HT1080 (cell line): ENCODE data around the gene PTPRK. TPM values are rescaled to one million over a fixed set of nuclear protein-coding genes. Genes with fewer than 3 reads are reported as not detected.

ENCODE experiments used
- DNase-seq: peaks from one replicate; pipeline ENCODE4 v3.0.0-alpha.2; 2015; ENCODE audit warnings: low read depth
- total RNA-seq: library from RNA; depleted of rRNA; stranded (reverse); fragments of >200 nt; shearing (Covaris generic); gene quantifications from 2 replicates; pipeline ENCODE4 v1.2.3, GENCODE V29; 2014

Gene PTPRK
- total RNA-seq, 1 experiment from 2014 or later, result 102 TPM

DNA sequence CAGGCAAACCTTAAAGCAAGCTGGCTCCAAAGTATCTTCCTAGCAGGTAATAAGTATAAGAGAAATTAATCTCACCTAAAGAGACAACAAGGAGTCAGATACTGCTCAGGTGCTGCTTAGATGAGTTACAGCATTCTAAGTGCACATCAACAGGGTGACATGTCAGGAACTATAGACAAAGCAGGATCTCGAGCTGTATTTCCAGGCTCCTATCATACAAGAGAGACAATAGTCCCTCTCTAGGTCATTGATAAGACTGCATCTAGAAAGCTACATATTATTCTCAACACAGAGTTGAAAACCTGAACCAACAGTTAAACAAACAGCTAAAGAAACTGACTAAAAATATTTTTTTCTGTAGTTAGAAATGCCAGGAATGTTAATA, 3.9 kb downstream of the PTPRK start:
- DNase-seq, result peak; percentile 37

DNA sequence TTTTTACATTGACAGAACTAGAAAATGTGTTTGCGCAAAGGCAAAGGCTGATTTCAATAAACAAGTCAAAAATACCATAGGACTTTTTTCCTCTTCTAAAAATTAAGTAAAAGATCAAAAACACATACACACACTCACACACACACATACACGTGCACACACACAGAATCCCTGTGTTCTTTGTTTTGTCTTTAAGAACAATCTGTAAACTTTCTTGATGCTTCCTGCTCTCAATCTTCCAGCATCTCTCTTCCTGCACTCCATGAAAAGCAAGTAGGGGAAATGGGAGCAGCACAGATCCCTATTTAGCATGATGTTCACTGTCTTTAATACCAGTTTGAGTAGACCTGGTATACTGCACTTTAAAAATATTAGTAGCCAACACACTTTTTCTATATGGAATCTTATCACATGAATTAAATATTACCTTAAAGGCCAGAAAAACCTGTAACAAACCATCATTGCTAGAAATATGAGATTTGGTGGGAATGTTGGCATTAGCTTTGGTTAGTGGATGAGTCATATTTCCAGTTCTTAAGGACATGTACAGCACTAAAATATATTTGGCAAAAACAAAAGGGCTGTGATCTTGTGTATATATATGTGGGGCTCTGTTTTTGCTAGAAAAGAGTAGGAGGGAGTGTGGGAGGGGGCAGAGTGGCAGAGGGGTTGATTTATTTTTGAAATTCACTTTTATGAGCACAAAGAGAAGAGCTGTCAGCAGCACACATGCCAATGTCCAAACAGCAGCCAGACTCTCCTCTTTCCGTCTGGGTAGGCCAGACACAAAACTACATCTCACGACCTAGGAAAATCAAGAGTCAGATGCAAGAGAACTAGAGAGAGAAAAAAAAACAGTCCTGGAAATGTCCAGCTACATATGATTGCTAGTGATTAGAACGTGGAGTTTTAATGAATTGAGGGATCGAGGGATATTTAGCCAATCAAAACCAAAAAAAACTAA, 4.6 kb downstream of the PTPRK start:
- peak; percentile 59 for DNase-seq

DNA sequence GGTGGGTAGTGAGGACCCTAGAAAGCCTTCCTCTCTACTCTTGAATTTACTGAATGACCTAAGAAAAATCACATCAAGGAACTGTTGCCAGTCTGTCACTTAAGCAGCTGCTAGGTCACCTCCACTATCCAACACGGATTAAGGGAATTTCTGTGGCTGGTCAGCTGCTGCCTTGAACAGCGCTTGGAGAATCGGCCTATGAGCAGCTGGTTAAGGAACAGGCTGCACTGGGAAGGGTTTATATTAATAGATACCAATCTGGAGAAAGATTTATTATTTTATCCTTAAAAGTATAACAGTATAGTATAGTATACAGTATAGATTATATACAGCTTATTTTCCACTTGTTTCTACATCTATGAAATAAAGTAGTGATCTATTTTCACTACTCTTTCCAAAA, 6.5 kb downstream of the PTPRK start:
- DNase-seq, result no peak

DNA sequence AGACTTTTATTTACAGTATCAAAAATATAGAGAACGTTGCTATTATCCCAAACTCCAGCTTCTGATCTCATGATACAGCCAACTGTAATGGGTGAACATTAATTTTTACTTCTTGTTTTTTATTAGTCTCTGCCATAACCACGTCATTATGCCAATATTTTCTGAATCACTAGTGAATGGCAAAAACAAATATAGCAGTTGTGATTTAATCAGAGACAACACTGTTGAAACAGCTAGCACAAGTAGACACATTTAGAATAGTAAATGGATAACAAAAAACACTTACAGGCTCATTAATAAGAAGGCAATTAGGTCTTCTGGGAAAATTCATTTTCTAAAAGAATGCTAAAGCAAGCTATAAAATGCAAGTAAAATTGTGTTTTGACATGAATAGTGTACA, 8.1 kb downstream of the PTPRK start:
- no peak for DNase-seq

DNA sequence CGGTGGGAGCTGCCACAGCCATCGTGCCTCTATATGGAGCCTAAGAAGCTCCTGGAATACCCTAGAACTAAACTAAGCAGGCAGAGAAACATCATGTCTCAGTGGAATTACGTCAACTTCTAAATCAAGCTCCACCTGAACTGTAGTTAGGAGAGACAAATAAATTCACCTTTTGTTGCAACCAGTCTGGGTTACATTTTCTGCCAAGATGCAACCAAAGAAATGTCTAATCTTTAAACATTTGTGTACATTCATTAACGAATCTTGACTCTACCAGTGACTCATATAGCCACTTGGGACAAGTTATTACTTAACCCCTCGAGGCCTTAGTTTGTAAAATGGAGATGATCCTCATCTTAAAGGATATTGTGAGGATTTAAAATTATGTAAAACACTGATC, 8.9 kb downstream of the PTPRK start:
- DNase-seq, result peak; percentile 13

DNA sequence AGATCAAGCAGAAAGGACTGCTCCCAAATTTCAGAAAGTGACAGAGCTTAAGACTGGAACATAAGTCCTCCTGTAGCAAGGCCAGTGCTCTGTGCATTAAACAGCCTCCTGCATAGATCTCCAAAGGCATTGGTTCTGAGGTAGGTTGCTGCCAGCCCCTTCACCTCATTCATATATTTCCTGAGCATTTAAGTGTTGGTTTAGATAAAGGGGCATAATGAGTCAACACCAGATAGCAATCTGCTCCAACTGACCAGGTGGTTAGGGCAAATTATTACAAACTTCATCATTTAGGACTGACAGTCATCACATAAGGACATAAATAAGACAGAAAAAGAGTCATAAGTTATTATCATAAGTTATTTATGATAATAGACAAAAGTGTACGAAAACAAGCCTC, 10.7 kb downstream of the PTPRK start:
- peak; percentile 48 for DNase-seq

DNA sequence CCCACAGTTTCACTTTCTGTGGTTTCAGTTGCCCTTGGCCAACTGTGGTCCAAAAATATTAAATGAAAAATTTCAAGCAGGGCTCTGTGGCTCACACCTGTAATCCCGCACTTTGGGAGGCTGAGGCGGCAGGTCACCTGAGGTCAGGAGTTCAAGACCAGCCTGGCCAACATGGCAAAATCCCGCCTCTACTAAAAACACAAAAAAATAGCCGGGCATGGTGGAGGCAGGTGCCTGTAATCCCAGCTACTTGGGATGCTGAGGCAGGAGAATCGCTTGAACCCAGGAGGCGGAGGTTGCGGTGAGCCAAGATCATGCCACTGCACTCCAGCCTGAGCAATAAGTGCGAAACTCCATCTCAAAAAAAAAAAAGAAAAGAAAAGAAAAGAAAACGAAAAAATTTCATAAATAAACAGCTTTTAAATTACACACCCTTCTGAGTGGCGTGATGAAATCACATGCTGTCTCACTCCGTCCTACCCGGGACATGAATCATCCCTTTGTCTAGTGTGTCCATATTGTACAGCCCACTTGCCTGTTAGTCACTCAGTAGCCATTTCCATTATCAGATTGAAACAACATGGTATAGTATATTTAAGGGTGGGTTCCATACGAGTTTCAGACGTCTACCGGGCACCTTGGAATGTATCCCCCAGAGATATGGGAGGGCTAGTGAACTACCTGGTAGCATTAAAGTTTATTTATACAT, 11.7 kb downstream of the PTPRK start:
- DNase-seq, result peak; percentile 91

DNA sequence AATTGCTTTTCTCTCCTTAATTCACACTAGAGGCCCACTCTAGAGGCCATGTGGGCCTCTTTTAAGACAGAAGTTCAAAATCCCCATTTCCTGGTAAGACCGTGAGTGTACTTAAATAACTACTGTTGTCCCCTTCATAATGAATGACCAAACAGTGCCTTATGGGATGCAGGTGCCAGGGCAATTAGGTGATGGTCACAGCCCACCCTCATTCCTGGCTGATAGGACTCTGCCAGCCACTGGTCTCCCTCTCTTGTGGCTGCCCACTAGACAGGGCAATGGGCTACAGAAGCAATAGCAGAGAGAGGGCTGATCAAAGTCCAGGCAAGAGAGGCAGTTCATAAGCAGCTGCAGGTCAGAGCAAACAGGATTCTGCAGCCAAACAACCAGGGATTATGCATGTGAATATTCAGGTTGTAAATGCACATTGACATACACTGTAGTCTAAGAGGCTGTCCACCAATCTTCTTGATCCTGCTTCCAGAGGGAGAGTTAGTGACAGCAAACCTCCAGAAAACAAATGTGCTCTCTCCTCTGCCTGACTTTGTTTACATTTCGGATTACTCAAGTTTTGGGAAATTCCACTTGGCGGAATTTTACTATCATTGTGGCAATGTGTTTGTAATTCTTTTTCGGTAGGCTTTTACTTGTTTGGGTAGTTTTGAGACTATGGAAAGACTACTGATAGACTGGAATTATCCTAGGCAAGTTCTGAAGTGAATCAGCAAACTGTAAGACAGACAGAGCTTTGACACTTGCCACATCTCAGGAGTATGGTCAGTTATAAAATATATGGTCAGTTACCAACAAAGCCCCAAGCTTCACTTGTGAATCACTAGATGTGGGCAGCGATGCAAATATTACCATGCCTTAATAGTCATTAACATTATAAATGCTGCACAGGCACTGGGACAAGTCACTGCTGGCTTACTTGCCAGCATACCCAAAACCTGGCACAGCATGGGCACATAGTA, 12.8 kb downstream of the PTPRK start:
- peak; percentile 32 for DNase-seq

DNA sequence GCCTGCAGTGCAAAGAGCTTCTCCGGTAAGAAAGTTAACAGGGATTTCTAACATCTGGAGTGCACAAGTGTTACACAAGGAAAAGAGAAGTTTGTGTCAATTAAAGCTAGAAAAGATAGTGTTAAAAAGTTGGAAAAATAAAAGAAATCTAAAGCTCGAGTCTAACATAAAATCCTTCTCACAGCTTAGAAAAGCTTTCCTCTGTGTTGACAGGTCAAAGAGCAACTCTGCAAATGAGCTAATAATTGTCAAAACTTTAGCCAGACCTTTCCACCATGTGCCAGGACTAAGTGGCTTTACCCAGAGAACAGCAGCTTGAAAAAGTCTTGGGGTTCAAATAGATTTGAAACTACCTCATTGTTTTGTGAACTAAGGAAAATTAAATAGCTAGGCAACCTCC, 14.8 kb downstream of the PTPRK start:
- DNase-seq, result no peak

DNA sequence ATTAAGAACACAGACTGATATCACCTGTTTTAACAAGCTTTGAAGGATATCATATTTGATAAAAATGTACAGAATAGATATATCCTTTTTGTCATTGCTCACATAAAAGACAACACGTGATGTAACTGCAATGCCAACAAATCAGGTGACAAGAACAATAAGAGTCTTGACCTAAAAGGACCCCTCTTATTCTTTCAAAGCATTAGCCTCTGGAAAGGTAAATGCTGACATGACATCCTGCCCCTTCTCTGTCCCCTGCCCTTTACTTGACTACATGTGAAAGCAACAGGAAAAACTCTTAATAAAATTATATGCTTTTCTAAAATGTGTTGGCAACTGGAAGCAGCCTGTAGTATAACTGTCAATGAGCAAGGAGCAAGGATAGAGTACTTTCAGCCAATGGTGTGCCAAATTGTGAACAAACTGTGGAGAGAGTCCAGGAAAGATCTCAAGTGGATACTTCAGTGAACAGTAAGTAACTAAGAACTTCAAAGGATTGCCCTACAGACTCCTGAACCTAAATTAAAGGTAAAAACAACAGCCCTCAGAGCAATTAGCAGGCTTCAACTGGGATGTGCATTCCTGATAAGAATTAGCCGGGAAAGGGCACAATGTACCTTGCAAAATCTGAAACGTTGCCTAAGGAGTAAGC, 16.3 kb downstream of the PTPRK start:
- no peak for DNase-seq

DNA sequence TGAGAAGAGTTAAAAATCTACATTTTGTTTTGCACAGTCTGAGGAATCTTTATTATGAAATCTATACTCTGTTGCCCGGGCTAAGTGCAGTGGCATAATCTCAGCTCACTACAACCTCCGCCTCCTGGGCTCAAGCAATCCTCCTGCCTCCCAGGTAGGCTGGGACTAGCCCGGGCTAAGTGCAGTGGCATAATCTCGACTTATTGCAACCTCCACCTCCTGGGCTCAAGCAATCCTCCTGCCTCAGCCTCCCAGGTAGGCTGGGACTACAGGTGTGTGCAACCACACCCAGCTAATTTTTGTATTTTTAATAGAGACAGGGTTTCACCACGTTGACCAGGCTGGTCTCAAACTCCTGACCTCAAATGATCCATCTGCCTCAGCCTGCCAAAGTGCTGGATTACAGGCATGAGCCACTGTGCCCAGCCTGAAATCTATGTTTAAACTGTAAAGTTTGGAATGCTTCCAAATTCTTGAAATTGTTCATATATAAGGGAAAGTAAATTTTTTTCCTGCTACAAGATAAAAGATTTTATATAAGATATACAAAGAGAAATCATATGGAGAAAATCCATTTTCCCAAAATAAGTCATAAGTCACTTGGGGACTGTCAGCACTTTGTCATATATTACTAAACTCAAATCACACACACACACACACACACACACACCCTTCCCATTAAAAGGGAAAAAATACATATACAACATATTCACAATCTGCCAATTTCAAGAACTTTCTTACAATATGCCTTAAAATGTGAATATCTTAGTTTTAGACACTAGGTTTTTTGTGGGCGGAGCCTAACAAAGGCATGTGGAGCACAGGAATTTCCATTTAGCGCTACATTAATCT, 19.4 kb downstream of the PTPRK start:
- no peak for DNase-seq

DNA sequence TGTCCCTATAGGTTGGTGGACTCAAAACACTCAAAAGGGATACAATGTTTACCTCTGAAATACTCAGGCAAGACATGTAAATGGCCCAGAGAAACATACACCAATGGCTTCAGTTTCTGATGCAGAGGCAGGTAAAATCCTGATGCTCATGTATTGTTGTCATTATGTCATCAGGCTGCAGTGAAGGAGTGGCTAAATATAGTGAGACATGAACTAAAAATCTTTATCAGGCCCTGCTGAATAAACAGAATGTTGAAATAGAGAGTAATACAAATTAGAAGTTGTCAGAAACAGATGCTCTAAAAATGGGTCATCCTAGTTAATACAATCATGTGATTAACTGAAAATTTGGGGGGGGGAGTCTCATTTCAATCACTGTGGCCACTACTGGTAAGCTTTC, 20.4 kb downstream of the PTPRK start:
- DNase-seq, result no peak

DNA sequence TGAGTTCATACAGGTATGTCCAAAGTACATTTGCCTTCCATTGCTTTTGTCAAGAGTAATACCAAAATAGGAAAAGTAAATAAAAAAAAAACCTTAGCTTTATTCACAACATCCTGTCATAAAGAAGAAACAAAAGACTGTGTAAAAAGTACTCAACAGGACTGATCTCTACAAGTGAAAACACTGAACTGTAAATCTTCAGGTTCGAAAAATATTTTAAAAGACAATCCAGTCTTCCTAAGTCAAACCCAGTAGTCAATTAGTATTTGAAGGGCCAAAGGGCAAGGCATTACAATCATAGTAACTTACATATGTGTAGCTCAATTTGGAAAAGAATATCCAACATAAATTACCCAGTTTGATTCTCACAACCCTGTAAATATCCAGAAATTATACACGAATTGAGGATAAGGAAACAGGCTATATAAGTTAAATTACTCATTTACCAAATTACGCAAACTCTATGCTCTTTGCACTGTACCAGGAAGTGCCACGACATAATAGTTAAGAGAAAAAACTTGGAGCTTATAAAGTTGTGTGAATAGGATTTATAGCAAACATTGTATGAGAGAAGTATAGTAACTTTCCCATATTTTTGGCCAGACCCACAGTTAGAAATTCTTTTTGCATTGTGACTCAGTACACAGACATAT, 21.2 kb downstream of the PTPRK start:
- DNase-seq, result no peak

DNA sequence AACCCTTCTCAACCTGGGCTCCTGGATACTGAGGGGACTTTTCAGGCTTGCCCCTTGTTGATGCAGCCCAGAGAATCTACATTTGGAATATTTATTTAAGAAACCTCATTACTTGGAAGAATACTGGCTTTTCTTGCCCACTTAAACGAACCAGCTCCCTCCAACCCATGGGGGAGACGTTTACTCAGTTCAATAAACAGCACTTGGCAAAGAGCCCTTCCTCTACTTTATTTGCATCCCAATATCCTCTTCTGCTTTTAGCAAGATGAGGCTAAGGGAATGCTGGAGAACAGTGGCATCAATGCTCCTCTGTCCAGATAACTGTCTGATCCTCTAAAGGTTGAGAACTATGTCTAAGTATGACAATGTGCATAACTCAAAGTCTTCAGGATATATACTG, 22.2 kb downstream of the PTPRK start:
- DNase-seq, result no peak

DNA sequence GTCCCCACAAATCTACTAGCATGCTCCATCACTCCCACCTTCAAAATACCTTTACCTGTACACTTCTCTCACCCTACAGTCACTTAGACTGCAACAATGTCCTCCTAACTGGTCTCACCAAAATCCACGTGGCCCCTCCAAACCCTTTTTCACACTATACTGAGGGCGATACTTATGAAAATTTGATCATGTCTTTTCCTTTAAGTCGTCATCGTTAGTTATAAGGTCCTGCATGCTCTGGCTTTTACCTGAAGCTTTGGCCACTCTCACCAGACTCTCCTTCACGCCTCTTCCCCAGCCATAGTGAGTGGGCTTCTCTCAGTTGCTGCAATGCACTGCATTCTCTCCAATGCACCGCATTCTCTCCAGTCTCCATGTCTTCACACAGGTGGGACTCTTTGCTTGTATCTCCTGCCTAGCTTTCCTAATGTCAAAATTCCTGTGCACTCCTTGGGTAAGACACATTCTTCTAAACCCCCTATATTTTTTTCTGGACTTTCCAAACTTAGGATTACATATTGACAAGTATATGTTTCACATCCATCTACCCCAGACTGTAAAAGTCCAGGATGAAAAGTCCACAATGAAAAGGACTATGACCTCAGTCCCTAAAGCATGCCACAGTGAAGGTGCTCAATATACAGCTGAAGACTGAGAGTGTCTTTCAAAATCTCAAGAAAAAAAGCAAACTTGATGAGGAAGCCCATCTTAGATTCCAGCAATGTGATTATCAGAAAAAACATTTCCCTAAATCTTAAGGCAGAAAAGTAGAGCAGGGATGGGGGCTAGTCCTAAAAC, 24.7 kb downstream of the PTPRK start:
- no peak for DNase-seq

DNA sequence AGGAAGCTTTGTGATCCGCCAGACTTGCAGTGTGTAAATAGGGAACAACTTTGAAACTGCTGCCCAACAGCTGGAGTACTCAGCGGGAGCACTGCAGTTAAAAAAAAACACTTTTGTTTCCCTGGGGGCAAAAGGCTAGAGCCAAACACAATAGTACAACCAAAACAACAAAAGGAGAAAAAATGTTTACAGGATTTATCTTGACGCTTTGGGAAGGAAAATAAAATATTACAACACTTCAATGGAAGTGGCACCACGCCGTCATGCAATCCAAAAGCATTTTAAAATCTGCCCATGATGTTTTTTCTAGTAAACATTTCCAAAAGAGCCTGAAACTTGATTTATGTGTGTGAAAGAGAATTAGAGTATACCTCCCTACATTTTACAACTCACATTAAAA, 26.0 kb downstream of the PTPRK start:
- no peak for DNase-seq

DNA sequence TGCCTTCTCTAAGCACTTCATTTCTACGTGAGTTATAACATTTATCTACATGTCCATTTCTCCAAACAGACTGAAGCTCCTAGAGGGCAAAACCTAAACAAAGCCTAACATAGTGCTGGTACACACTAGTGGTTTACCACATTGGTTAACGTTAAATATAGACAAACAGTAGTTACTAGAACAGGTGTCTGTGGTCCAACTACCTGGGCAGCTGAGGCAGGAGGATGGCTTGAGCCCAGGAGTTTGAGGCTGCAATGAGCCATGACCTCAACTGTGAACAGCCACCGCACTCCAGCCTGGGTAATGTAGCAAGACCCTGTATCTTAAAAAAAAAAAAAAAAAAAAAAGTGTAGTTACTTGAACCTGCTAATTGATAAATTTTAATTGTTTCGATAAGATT, 26.5 kb downstream of the PTPRK start:
- DNase-seq, result no peak

DNA sequence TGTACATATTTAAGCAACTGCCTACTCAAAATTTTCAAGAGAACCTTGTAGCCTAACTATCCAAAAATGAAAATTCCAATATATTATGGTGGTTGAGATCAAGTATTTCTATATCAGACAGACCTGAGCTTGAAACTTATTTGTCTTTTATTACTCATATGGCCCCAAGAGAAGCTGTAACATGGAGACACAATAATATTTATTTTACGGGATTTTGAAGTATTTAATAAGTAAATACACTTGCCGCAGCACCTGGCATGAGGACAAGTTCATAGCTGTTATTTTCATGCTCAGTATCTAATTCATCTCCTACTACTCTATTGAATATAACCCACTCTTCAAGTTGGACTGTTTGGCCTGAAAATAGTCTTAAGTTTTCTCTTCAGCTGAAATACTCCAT, 28.0 kb downstream of the PTPRK start:
- no peak for DNase-seq
